ENCODE measurements around the gene IHH.

The IHH gene

GRCh38 chr2:219076253-219076652, 15.5 kb upstream of the IHH start:
- DNase-seq (ENCODE audit: low read depth in 2 of 2): no peak

- DNase-seq (ENCODE audit: low read depth in 2 of 2): no peak
Observed at GRCh38 chr2:219073413-219074129, 12.8 kb upstream of the IHH start.

GRCh38 chr2:219072741-219073250, 12.1 kb upstream of the IHH start:
- no peak for DNase-seq (ENCODE audit: low read depth in 2 of 2)

DNA sequence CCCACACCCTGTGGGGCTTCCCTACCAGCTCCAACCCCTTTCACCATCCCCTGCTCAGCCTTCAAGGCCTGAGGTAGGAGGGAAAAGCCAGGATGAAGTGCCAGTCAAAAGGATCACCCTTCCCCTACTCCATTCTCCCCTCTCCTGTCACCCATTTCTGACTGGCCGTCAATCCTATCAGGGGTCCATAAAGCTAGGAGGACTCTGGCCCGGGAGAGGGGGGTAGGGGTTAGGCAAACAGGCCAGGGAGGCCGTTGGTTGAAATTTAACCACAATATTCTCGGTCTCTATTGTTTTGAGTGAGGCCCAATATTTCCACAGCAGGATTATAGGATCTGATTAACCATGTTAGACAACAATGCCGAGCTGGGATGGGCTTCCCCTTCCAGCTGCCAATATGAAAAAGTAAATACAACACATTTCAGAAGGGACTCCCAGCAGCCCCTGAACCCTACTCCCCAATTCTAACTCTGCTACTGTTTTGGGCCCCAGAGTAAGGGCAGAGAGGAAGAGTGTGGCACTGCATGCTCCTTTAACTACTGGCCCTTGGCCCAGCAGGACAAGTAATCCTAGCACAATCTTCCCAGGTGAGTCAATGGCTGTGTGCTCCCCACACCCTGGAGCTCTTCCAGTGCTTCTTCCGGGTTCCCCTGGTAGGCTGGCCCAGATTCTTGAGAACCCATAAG, 10.6 kb upstream of the IHH start:
- DNase-seq (ENCODE audit: low read depth in 2 of 2): no peak

DNA sequence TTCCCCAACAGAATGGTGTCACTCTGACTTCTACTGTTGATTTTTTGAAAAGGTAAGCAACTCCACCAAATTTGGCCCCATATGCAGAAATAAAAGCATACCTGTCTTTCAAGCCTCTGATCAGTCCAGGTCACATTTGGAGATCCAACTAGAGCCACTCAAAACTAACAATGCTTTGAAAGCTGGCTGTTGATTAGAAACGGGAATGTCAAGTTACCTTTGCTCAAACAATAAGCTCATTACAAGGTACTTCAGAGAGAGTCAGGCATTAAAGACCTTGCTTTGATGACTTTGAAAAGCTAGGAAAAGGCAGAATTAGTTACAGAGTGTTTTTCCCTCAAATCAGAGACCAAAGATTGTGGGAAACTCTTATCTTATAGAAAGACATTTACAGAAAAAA, 4.8 kb upstream of the IHH start:
- DNase-seq (ENCODE audit: low read depth in 2 of 2): no peak

GRCh38 chr2:219062081-219062480, 1.4 kb upstream of the IHH start:
- DNase-seq (ENCODE audit: low read depth in 2 of 2): no peak

GRCh38 chr2:219059725-219060682, 717 bp downstream of the IHH start:
- DNase-seq (ENCODE audit: low read depth in 2 of 2): no peak

- DNase-seq (ENCODE audit: low read depth in 2 of 2): no peak
Observed at GRCh38 chr2:219059375-219059724, 1.4 kb downstream of the IHH start.

DNA sequence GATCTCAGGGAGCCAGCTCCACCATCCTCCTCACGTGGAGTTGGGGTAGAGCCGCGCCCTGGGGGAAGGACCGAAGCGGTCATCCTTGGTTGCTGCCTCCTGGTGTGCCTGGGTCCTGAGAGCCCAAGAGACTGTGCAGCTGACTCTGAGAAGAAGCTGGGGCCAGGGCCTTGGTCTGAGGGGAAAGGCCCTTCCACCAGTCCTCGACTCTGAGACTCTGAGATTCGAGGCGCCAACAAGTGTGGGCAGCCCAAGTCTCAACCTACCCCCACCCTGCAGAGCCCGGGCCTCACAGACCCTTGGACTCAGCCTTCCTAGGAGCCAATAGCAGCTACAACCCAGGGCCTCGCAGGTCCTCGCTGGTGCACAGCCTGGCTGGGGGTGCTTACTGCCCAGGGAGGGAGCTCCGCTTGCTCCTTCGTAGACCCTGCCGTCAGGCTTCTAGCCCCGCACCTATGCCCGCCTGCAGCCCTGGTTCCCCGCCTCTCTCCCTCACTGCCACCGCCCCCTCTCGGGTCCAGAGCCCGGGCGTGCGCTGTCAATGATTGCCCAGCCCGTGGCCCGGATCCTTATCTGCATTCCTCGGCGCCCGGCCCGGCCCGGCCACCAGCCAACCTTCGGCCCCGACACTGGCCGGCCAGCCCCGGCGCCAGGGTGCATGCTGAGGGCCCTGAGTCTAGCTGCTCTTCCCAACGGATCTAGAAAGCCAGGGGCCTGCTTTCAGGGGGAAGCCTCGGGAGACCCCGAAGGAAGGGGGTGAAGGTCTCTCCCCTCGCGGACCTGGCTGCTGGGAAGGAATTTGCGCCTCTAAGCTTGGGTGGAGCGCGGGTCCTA, 2.0 kb downstream of the IHH start:
- no peak for DNase-seq (ENCODE audit: low read depth in 2 of 2)

DNA sequence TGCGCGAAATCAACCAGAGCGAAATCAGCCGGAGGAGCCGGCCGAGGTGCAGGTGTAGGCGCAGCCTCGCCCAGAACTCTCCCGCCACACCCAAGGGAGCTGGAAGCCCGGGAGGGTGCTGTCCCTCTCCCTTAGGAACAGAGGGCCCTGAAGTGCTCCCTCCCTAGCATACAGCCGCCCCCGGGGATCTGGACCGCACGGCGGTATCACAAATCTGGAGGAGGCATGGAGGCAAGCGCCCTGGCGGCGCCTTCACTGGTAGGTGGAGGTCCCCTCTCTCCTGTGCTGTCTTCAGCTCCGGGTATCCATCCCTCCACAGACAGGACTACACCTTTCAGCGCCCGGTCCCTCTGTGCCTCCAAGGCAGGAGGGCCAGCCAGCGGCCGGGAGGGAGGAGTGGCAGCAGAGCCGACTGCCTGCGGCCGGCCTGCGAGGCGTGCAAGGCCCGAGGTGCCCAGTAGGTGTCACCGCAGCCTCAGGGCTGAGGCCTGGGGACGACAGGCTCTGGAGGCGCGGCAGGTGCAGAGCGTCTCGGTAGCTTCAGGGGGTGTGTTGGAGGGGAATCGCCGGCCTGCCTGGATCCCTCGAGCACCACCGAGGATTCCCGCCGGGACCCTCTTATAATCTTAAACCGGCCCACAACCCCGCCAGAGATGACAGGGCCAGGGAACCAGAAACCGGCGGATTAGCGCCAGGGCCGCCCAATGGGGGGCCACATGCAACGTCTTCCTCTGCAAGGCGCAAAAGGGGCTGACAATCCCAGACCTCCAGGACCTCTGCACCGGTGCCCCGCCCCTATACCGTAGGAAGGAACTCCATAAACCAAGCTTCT, 2.8 kb downstream of the IHH start:
- DNase-seq (ENCODE audit: low read depth in 2 of 2): peak; percentile 66 to 75

DNA sequence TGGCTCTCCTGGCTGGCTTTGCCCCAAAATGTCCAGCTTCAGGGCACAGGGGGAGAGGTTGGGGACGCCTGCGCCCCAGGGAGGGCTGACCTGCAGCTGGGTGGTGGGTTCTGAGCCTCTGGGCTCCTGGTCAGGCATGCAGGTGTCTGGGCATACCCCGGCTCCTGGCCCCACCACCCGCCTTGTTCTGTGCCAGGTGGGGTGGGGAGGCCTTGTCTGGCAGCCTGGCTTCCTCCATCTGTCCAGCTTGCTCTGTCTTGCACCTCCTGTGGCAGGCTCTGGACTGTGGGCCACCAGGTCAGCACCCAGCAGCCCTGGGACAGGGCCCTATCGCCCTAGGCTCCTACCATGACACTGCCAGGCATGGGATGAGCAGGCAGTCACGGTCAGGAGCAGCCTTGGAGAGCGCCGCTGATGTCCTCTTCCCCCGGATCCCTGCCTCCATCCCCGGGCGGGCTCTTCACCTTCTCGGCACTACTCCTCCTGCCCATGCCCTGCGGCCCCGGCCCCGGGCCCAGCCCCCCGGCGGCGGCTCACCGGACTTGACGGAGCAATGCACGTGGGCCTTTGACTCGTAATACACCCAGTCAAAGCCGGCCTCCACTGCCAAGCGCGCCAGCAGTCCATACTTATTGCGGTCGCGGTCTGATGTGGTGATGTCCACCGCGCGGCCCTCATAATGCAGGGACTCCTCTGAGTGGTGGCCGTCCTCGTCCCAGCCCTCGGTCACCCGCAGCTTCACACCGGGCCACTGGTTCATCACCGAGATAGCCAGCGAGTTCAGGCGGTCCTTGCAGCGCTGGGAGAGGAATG, 3.6 kb downstream of the IHH start:
- no peak for DNase-seq (ENCODE audit: low read depth in 2 of 2)

GRCh38 chr2:219056176-219056895, 4.4 kb downstream of the IHH start:
- DNase-seq (ENCODE audit: low read depth in 2 of 2): no peak

GRCh38 chr2:219054956-219055903, 5.5 kb downstream of the IHH start:
- DNase-seq (ENCODE audit: low read depth in 2 of 2): no peak

DNA sequence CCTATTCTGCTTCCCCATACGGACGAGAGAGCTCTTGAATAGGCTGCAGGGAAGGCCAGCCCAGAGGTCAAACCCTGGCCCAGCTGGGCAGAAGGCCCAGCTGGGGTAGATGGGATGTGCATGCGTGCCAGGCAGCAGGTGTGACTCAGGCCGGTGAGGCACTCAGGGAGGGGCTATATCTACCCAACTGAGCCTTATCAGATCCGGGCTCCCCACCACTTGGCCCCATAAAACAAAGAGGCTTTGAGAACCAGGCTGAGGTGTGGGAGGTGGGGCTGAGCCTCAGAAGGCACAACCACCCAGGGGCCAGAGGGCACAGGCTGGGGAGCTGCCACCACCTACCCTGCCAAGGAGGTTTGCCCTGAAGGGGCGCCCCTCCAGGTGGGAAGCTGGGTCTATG, 11.4 kb downstream of the IHH start:
- no peak for DNase-seq (ENCODE audit: low read depth in 2 of 2)

DNA sequence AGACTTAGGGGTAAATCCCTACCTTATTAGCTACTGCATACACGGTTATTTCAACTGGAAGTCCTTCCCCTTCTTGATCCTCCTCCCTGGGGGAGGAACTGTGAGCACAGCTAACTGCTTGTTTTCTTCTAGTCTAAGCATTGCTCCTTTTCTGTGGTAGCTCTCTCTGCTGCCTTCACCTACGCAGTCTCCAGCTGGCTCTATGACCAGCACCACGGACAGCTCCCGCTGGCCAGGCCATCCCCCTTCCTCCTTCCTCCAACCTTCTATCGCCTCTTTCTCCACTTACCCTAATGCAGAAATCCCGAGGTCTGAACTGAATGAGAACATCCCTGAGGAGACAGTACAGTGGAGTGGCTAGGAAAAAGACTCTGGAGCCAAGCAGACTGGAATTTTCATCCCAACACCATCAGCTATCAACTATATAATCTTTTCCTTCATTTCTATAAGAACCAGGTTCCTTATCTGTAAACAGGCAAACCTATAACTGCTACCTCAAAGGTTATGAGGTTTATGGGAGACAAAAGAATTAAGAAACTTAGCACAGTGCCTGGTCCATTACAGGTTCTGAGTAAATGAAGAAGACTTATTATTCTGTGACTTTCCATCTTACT, 14.7 kb downstream of the IHH start:
- no peak for DNase-seq (ENCODE audit: low read depth in 2 of 2)

DNA sequence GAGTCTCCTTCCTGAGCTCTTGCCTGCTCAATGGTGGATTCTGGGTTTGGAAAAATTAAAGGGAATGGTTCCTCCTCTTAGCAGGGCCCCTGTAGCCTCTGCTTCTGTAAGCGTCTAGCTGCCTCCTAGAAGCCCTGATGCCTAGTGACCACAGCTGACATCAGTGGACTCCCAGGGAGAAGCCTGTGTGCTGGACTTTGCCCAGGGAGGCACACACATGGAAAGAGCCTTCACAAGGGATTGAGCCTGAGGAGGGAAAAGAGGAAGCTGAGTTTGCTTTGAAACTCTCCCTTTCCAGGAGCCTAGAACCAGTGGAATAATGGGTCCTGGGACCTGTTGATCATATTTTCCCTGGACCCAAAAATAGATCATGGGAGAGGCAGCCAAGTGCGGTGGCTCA, 18.0 kb downstream of the IHH start:
- DNase-seq (ENCODE audit: low read depth in 2 of 2): no peak

DNA sequence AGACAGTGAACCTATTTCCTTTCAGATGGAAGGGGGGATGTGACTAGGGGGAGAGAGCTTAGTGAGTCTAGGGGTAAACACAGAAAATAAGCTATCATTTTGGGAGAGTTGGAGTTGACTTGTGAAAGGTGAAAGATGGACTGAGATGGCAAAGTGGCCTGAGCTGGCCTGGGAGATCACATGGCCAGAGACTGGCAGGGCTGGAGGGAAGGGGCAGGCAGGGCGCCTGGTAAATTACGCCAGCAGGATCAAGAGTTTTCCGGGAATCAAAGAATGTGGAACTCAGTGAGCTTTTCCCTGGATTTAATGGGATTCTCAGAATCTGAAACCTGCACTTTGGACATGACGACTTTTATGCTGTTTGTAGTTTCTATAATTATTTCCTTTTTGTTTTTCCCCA, 18.6 kb downstream of the IHH start:
- no peak for DNase-seq (ENCODE audit: low read depth in 2 of 2)
